PC-9 (cell line): Measurements from ENCODE around the gene TMEM82. TPM values are rescaled to one million over a fixed set of nuclear protein-coding genes. Genes with fewer than 3 reads are reported as not detected.

Experiments
- BruUV-seq: library from RNA; stranded (reverse); fragments of 400-500 nt; replicated peaks from 2 replicates; lab custom pipeline; 2021; lab: Mats Ljungman, UMichigan
- CTCF ChIA-PET: fragments of 300-600 bp; sonication (Branson Sonifier 250); formaldehyde crosslinking; loops from one replicate; lab custom pipeline; 2022; ENCODE audit warnings: antibody characterized with exemption; lab: Charles Lee
- POLR2A ChIA-PET: fragments of 300-600 bp; sonication (Branson Sonifier 250); formaldehyde crosslinking; loops from one replicate; lab custom pipeline; 2022; ENCODE audit warnings: antibody characterized with exemption; ENCODE audit not compliant: unreplicated experiment; lab: Charles Lee
- DNase-seq, 2 experiments: peaks; one replicate each; pipeline versions ENCODE4 v3.0.0 to v3.0.0-alpha.2; 2015 to 2022; ENCODE audit warnings: mixed read lengths in 1 of 2
- H2AFZ ChIP-seq: fragments of 200-600 bp; sonication (generic); 2 replicates; pipeline ENCODE4 v1.8.1; 2017; ENCODE audit warnings: antibody characterized with exemption
- H3F3A ChIP-seq: fragments of 200-600 bp; sonication (generic); 2 replicates; pipeline ENCODE4 v1.8.1; 2017; ENCODE audit warnings: antibody characterized with exemption, mild to moderate bottlenecking, low read depth; ENCODE audit not compliant: insufficient read depth
- H3K27ac ChIP-seq: fragments of 200-600 bp; sonication (generic); 2 replicates; pipeline ENCODE4 v1.6.1; 2016; ENCODE audit warnings: mixed run types
- H3K27me3 ChIP-seq: fragments of 200-600 bp; sonication (generic); 2 replicates; pipeline ENCODE4 v1.6.1; 2016; ENCODE audit warnings: low read depth, mixed run types; ENCODE audit not compliant: insufficient read depth
- H3K36me3 ChIP-seq: fragments of 200-600 bp; sonication (generic); 2 replicates; pipeline ENCODE4 v1.6.1; 2016; ENCODE audit warnings: low read depth, mixed run types
- H3K4me1 ChIP-seq: fragments of 200-600 bp; sonication (generic); replicated peaks from 2 replicates; pipeline ENCODE4 v1.6.1; 2016; ENCODE audit warnings: mixed run types; ENCODE audit not compliant: insufficient read depth
- H3K4me2 ChIP-seq: fragments of 200-600 bp; sonication (generic); 2 replicates; pipeline ENCODE4 v1.6.1; 2017; ENCODE audit warnings: mixed run types
- H3K4me3 ChIP-seq: fragments of 200-600 bp; sonication (generic); 2 replicates; pipeline ENCODE4 v1.6.1; 2016; ENCODE audit warnings: mixed run types
- H3K79me2 ChIP-seq: fragments of 200-600 bp; sonication (generic); 2 replicates; pipeline ENCODE4 v1.6.1; 2017; ENCODE audit warnings: low read depth, mixed run types
- H3K9me2 ChIP-seq: fragments of 200-600 bp; sonication (generic); 2 replicates; pipeline ENCODE4 v1.8.1; 2017; ENCODE audit warnings: mild to moderate bottlenecking; ENCODE audit not compliant: insufficient read depth
- H3K9me3 ChIP-seq: fragments of 200-600 bp; sonication (generic); 2 replicates; pipeline ENCODE4 v1.8.1; 2016; ENCODE audit warnings: low read depth; ENCODE audit not compliant: insufficient read depth
- H4K20me1 ChIP-seq: fragments of 200-600 bp; sonication (generic); 2 replicates; pipeline ENCODE4 v1.8.1; 2017; ENCODE audit not compliant: insufficient read depth
- CTCF ChIP-seq: fragments of 200-600 bp; sonication (generic); conservative IDR thresholded peaks from 2 replicates; pipeline ENCODE4 v1.6.1; 2017; ENCODE audit warnings: mixed run types, antibody characterized with exemption, mild to moderate bottlenecking, moderate library complexity
- EZH2 ChIP-seq: fragments of 200-600 bp; sonication (generic); IDR thresholded peaks from 2 replicates; pipeline ENCODE4 v1.8.0; 2017; ENCODE audit warnings: antibody characterized with exemption, low read depth
- intact Hi-C: fragments of 100-400 bp; cut with micrococcal nuclease; formaldehyde crosslinking; loops from one replicate; pipeline ENCODE4 v1.10.0; 2022; ENCODE audit not compliant: unreplicated experiment
- total RNA-seq: library from RNA; stranded (reverse); gene quantifications from 2 replicates; pipeline ENCODE4 v1.2.3, GENCODE V29; 2021

The TMEM82 gene
- total RNA-seq, 1 experiment from 2014 or later, result not detected

DNA sequence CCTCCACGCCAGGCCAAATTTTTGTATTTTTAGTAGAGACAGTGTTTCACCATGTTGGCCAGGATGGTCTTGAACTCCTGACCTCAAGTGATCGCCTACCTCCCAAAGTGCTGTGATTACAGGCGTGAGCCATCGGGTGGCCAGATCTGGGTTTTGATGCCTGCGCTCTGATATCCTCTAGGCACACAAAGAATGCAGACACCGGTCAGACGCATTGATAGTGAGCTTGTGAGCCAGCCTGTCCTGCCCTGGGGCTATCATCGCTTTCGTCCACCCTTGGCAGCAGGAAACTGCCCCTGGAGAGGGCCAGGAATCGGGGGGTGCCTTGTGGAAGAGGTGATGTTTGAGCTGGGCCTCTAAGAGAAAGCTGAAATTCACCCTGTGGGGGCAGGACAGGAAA, 20.2 kb downstream of the TMEM82 start:
- Histone ChIP-seq H2AFZ (no peak overlapping the region), H3K36me3 (no peaks in the 10 kb centered on the region), H3F3A (peaks cover 6% of the 10 kb centered on the region; the same call in 1 of the 2 replicates), H3K79me2 (peaks cover 13% of the 10 kb centered on the region), H3K9me2 (no peaks in the 10 kb centered on the region), H3K27me3 (no peaks in the 10 kb centered on the region), H3K4me2 (no peak overlapping the region), H3K9me3 (no peaks in the 10 kb centered on the region), H3K4me1 (peaks cover 17% of the 10 kb centered on the region), H3K27ac (no peak overlapping the region), H4K20me1 (no peaks in the 10 kb centered on the region), H3K4me3 (no peak overlapping the region)
- BruUV-seq, result no TSS peak
- intact Hi-C loops, result no loop called here
- TF ChIP-seq EZH2 (no peak), CTCF (no peak)
- ChIA-PET POLR2A (interaction anchor here (0.5 to 0.7 kb wide), 3 partner anchors 17 to 166 kb away, joined by 5 to 18 read pairs (median 8); no protein-coding TSS in a partner anchor), CTCF (interaction anchor here (0.7 kb wide), 1 partner anchor 244 kb away, joined by 17 read pairs; no protein-coding TSS in a partner anchor)
- no peak for DNase-seq

DNA sequence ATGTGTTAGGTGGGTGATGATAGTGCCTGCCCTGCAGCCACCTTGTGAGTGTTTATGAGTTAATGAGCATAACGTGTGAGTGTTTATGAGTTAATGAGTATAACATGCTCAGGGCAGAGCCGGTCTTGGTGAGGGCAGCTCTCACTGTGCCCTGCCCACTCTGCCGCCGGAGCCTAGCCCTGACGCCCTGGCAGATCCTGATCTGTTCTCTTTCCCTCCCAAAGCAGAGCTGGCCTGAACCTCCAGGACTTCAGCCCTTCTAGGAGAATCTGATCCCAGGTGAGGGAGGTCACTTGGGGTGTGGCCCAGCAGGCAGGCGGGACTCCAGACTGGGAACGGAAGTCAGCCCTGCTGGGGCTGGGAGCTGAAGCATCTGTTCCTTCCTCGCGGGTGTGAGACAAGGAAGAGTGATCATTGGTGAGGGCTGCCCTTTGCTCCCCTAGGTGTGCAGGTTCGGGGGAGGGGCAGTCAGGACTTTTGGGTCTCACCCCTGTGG, 22.0 kb downstream of the TMEM82 start:
- Histone ChIP-seq H2AFZ (no peak overlapping the region), H3K4me2 (no peak overlapping the region), H3K27me3 (no peaks in the 10 kb centered on the region), H3K79me2 (peaks cover 10% of the 10 kb centered on the region), H4K20me1 (no peaks in the 10 kb centered on the region), H3K27ac (no peak overlapping the region), H3F3A (no peaks in the 10 kb centered on the region), H3K4me3 (no peak overlapping the region), H3K36me3 (no peaks in the 10 kb centered on the region; the same call in 1 of the 2 replicates), H3K4me1 (peaks cover 17% of the 10 kb centered on the region), H3K9me2 (no peaks in the 10 kb centered on the region), H3K9me3 (no peaks in the 10 kb centered on the region)
- peak in 1 of 2 experiments; percentile 58 for DNase-seq
- CTCF ChIA-PET, result interaction anchor here (0.7 kb wide), 1 partner anchor 16 kb away, joined by 3 read pairs; no protein-coding TSS in a partner anchor
- POLR2A ChIA-PET, result interaction anchor here (0.7 kb wide), 1 partner anchor 98 kb away, joined by 3 read pairs; no protein-coding TSS in a partner anchor
- intact Hi-C loops, result no loop called here
- TF ChIP-seq EZH2 (no peak), CTCF (no peak)
- no TSS peak for BruUV-seq

- no peak overlapping the region for H3K27ac ChIP-seq
- H3K9me3 ChIP-seq, result no peaks in the 10 kb centered on the region
- ChIA-PET POLR2A (no interaction called here), CTCF (no interaction called here)
- no peak for DNase-seq
- TF ChIP-seq CTCF, result no peak
- no peak for TF ChIP-seq EZH2
- intact Hi-C loops, result no loop called here
- no peaks in the 10 kb centered on the region; the same call in 1 of the 2 replicates for H3K36me3 ChIP-seq
- H3K4me2 ChIP-seq, result no peak overlapping the region
- H3K4me1 ChIP-seq, result peaks cover 15% of the 10 kb centered on the region
- H3F3A ChIP-seq, result no peaks in the 10 kb centered on the region
- no peaks in the 10 kb centered on the region for H4K20me1 ChIP-seq
- no peaks in the 10 kb centered on the region for H3K9me2 ChIP-seq
- H3K4me3 ChIP-seq, result no peak overlapping the region
- H2AFZ ChIP-seq, result no peak overlapping the region
- H3K79me2 ChIP-seq, result peaks cover 4% of the 10 kb centered on the region; the same call in 1 of the 2 replicates
- no peaks in the 10 kb centered on the region for H3K27me3 ChIP-seq
- no TSS peak for BruUV-seq
These were observed 22.6 kb downstream of the TMEM82 start for GRCh38 chr1:15764890-15765289.
